ENCODE data around the gene SNX4.

DNA sequence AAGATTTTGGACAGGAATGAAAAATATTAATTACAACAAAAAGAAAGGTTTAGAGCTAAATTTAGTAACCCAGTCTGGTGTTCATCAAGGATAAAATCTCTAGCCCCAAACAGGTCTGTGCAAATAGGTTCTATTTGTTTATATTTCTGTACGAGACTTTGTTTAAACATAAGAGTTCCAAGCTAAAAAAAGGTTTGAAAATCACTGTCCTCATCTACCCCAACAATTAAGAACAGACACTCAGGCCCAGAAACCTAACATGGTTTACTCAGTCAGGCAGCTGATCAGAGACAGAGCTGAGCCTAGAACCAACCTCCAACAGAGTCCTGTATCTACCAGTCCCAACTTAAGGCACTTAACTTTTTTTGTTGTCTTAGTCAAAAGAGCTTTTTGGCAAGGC lies 49.3 kb downstream of the SNX4 start:
- TF ChIP-seq, protein P1, sequence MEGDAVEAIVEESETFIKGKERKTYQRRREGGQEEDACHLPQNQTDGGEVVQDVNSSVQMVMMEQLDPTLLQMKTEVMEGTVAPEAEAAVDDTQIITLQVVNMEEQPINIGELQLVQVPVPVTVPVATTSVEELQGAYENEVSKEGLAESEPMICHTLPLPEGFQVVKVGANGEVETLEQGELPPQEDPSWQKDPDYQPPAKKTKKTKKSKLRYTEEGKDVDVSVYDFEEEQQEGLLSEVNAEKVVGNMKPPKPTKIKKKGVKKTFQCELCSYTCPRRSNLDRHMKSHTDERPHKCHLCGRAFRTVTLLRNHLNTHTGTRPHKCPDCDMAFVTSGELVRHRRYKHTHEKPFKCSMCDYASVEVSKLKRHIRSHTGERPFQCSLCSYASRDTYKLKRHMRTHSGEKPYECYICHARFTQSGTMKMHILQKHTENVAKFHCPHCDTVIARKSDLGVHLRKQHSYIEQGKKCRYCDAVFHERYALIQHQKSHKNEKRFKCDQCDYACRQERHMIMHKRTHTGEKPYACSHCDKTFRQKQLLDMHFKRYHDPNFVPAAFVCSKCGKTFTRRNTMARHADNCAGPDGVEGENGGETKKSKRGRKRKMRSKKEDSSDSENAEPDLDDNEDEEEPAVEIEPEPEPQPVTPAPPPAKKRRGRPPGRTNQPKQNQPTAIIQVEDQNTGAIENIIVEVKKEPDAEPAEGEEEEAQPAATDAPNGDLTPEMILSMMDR (IDR thresholded peaks at IDR 0.05) = no peak
- TF ChIP-seq POLR2A (IDR thresholded peaks at IDR 0.05) = no peak

All from testis (tissue), 2 donors.